ENCODE results near the gene ERI3.

Gene ERI3

GRCh38 chr1:44256762-44257554, 98.1 kb downstream of the ERI3 start:
- H3K27me3 Mint-ChIP-seq: no peaks in the 10 kb centered on the region
- H3K4me3 Mint-ChIP-seq: no peak overlapping the region
- peaks cover 7% of the 10 kb centered on the region for H3K36me3 Mint-ChIP-seq
- no peak overlapping the region for H3K27ac Mint-ChIP-seq
- H3K4me1 Mint-ChIP-seq (ENCODE audit: low read depth): peaks cover 3% of the 10 kb centered on the region
- no peaks in the 10 kb centered on the region for H3K9me3 Mint-ChIP-seq (ENCODE audit: low read depth)

GRCh38 chr1:44254392-44254910, 100.6 kb downstream of the ERI3 start:
- H3K4me1 Mint-ChIP-seq (ENCODE audit: low read depth): no peaks in the 10 kb centered on the region
- H3K4me3 Mint-ChIP-seq: no peak overlapping the region
- H3K27ac Mint-ChIP-seq: no peak overlapping the region
- H3K9me3 Mint-ChIP-seq (ENCODE audit: low read depth): no peaks in the 10 kb centered on the region
- no peaks in the 10 kb centered on the region for H3K27me3 Mint-ChIP-seq
- H3K36me3 Mint-ChIP-seq: peaks cover 2% of the 10 kb centered on the region

GRCh38 chr1:44251989-44252671, 102.9 kb downstream of the ERI3 start:
- no peak overlapping the region for H3K27ac Mint-ChIP-seq
- H3K36me3 Mint-ChIP-seq: no peaks in the 10 kb centered on the region
- no peak overlapping the region for H3K4me3 Mint-ChIP-seq
- H3K4me1 Mint-ChIP-seq (ENCODE audit: low read depth): no peaks in the 10 kb centered on the region
- no peaks in the 10 kb centered on the region for H3K27me3 Mint-ChIP-seq
- H3K9me3 Mint-ChIP-seq (ENCODE audit: low read depth): no peaks in the 10 kb centered on the region

- Mint-ChIP-seq H3K4me3 (no peak overlapping the region), H3K27me3 (no peaks in the 10 kb centered on the region), H3K9me3 (ENCODE audit: low read depth) (no peaks in the 10 kb centered on the region), H3K27ac (no peak overlapping the region), H3K36me3 (no peaks in the 10 kb centered on the region), H3K4me1 (ENCODE audit: low read depth) (no peaks in the 10 kb centered on the region)
These were observed 103.6 kb downstream of the ERI3 start for GRCh38 chr1:44251486-44251885.

- Mint-ChIP-seq H3K27me3 (no peaks in the 10 kb centered on the region), H3K36me3 (peaks cover 4% of the 10 kb centered on the region), H3K4me3 (no peak overlapping the region), H3K27ac (no peak overlapping the region), H3K9me3 (ENCODE audit: low read depth) (no peaks in the 10 kb centered on the region), H3K4me1 (ENCODE audit: low read depth) (no peaks in the 10 kb centered on the region)
These were observed 104.8 kb downstream of the ERI3 start for GRCh38 chr1:44250068-44250781.

GRCh38 chr1:44249543-44249942, 105.5 kb downstream of the ERI3 start:
- H3K27me3 Mint-ChIP-seq: no peaks in the 10 kb centered on the region
- peaks cover 4% of the 10 kb centered on the region for H3K36me3 Mint-ChIP-seq
- H3K27ac Mint-ChIP-seq: no peak overlapping the region
- no peaks in the 10 kb centered on the region for H3K9me3 Mint-ChIP-seq (ENCODE audit: low read depth)
- no peaks in the 10 kb centered on the region for H3K4me1 Mint-ChIP-seq (ENCODE audit: low read depth)
- no peak overlapping the region for H3K4me3 Mint-ChIP-seq

GRCh38 chr1:44246806-44247205, 108.3 kb downstream of the ERI3 start:
- Mint-ChIP-seq H3K4me1 (ENCODE audit: low read depth) (peaks cover under 1% of the 10 kb centered on the region), H3K9me3 (ENCODE audit: low read depth) (no peaks in the 10 kb centered on the region), H3K36me3 (peaks cover 4% of the 10 kb centered on the region), H3K27me3 (no peaks in the 10 kb centered on the region), H3K4me3 (no peak overlapping the region), H3K27ac (no peak overlapping the region)

- peaks cover 4% of the 10 kb centered on the region for H3K36me3 Mint-ChIP-seq
- H3K4me1 Mint-ChIP-seq (ENCODE audit: low read depth): peaks cover 6% of the 10 kb centered on the region
- H3K27ac Mint-ChIP-seq: no peak overlapping the region
- H3K9me3 Mint-ChIP-seq (ENCODE audit: low read depth): no peaks in the 10 kb centered on the region
- H3K27me3 Mint-ChIP-seq: no peaks in the 10 kb centered on the region
- H3K4me3 Mint-ChIP-seq: no peak overlapping the region
These were observed 110.1 kb downstream of the ERI3 start for GRCh38 chr1:44244986-44245385.

- no peaks in the 10 kb centered on the region for H3K9me3 Mint-ChIP-seq (ENCODE audit: low read depth)
- H3K36me3 Mint-ChIP-seq: peaks cover 4% of the 10 kb centered on the region
- H3K27me3 Mint-ChIP-seq: no peaks in the 10 kb centered on the region
- peaks cover 10% of the 10 kb centered on the region for H3K4me1 Mint-ChIP-seq (ENCODE audit: low read depth)
- no peak overlapping the region for H3K4me3 Mint-ChIP-seq
- H3K27ac Mint-ChIP-seq: no peak overlapping the region
These were observed 111.1 kb downstream of the ERI3 start for GRCh38 chr1:44243782-44244495.

- peaks cover 4% of the 10 kb centered on the region for H3K36me3 Mint-ChIP-seq
- H3K9me3 Mint-ChIP-seq (ENCODE audit: low read depth): no peaks in the 10 kb centered on the region
- H3K27ac Mint-ChIP-seq: no peak overlapping the region
- H3K27me3 Mint-ChIP-seq: no peaks in the 10 kb centered on the region
- H3K4me1 Mint-ChIP-seq (ENCODE audit: low read depth): peaks cover 15% of the 10 kb centered on the region
- no peak overlapping the region for H3K4me3 Mint-ChIP-seq
These were observed 112.3 kb downstream of the ERI3 start for GRCh38 chr1:44242746-44243145.

- H3K4me1 Mint-ChIP-seq (ENCODE audit: low read depth): peaks cover 15% of the 10 kb centered on the region
- no peaks in the 10 kb centered on the region for H3K9me3 Mint-ChIP-seq (ENCODE audit: low read depth)
- no peak overlapping the region for H3K4me3 Mint-ChIP-seq
- H3K36me3 Mint-ChIP-seq: peaks cover 3% of the 10 kb centered on the region
- no peaks in the 10 kb centered on the region for H3K27me3 Mint-ChIP-seq
- H3K27ac Mint-ChIP-seq: no peak overlapping the region
These were observed 114.0 kb downstream of the ERI3 start for GRCh38 chr1:44240802-44241671.

- H3K4me3 Mint-ChIP-seq: no peak overlapping the region
- H3K4me1 Mint-ChIP-seq (ENCODE audit: low read depth): peaks cover 15% of the 10 kb centered on the region
- H3K9me3 Mint-ChIP-seq (ENCODE audit: low read depth): no peaks in the 10 kb centered on the region
- peaks cover 4% of the 10 kb centered on the region for H3K36me3 Mint-ChIP-seq
- H3K27ac Mint-ChIP-seq: no peak overlapping the region
- no peaks in the 10 kb centered on the region for H3K27me3 Mint-ChIP-seq
These were observed 115.1 kb downstream of the ERI3 start for GRCh38 chr1:44239961-44240371.

GRCh38 chr1:44239331-44239960, 115.6 kb downstream of the ERI3 start:
- Mint-ChIP-seq H3K27ac (no peak overlapping the region), H3K36me3 (peaks cover 5% of the 10 kb centered on the region), H3K9me3 (ENCODE audit: low read depth) (no peaks in the 10 kb centered on the region), H3K4me1 (ENCODE audit: low read depth) (peaks cover 15% of the 10 kb centered on the region), H3K4me3 (no peak overlapping the region), H3K27me3 (no peaks in the 10 kb centered on the region)

Measured in activated naive CD8-positive, alpha-beta T cell (primary cell).